Mesendoderm (in vitro differentiated cells): Measurements from ENCODE around the gene SLC8A1.

Experiments used
- DNase-seq: peaks from one replicate; pipeline ENCODE4 v3.0.0; 2013
- H2AK5ac ChIP-seq: 2 replicates; pipeline ENCODE4 v1.6.1; 2013; ENCODE audit warnings: low read length, inconsistent platforms
- H2BK120ac ChIP-seq: 2 replicates; pipeline ENCODE4 v1.6.1; 2013; ENCODE audit warnings: low read depth, mild to moderate bottlenecking, low read length, moderate library complexity, mixed read lengths
- H2BK15ac ChIP-seq: replicated peaks from 2 replicates; pipeline ENCODE4 v1.6.1; 2013; ENCODE audit warnings: low read depth, mild to moderate bottlenecking, moderate library complexity
- H2BK5ac ChIP-seq: 2 replicates; pipeline ENCODE4 v1.6.1; 2013; ENCODE audit warnings: low read length, inconsistent platforms
- H3K18ac ChIP-seq: 2 replicates; pipeline ENCODE4 v1.6.1; 2013; ENCODE audit warnings: mild to moderate bottlenecking, low read length, mixed read lengths
- H3K23ac ChIP-seq: one replicate; pipeline ENCODE4 v1.6.1; 2013; ENCODE audit warnings: low read length
- H3K27ac ChIP-seq: 2 replicates; pipeline ENCODE4 v1.5.1; 2013; ENCODE audit warnings: low read depth, mild to moderate bottlenecking, inconsistent platforms, low read length, moderate library complexity
- H3K27me3 ChIP-seq: 2 replicates; pipeline ENCODE4 v1.6.1; 2013; ENCODE audit warnings: low read length, control low read depth, mild to moderate bottlenecking, inconsistent platforms; ENCODE audit not compliant: insufficient read depth, poor library complexity
- H3K36me3 ChIP-seq: 2 replicates; pipeline ENCODE4 v1.6.1; 2013; ENCODE audit warnings: low read length, inconsistent platforms; ENCODE audit not compliant: control insufficient read depth, insufficient read depth
- H3K4ac ChIP-seq: one replicate; pipeline ENCODE4 v1.6.1; 2013; ENCODE audit warnings: low read depth, mild to moderate bottlenecking, low read length, moderate library complexity
- H3K4me1 ChIP-seq: 2 replicates; pipeline ENCODE4 v1.6.1; 2013; ENCODE audit warnings: low read depth, low read length, inconsistent platforms; ENCODE audit not compliant: control insufficient read depth
- H3K4me2 ChIP-seq: 2 replicates; pipeline ENCODE4 v1.6.1; 2013; ENCODE audit warnings: low read length
- H3K4me3 ChIP-seq: 2 replicates; pipeline ENCODE4 v1.5.1; 2013; ENCODE audit warnings: mild to moderate bottlenecking, low read length
- H3K56ac ChIP-seq: one replicate; pipeline ENCODE4 v1.6.1; 2013; ENCODE audit warnings: low read length
- H3K79me1 ChIP-seq: 2 replicates; pipeline ENCODE4 v1.6.1; 2013; ENCODE audit warnings: low read length, inconsistent platforms
- H3K79me2 ChIP-seq: 2 replicates; pipeline ENCODE4 v1.6.1; 2013; ENCODE audit warnings: mild to moderate bottlenecking, low read length; ENCODE audit not compliant: control insufficient read depth, insufficient read depth
- H3K9ac ChIP-seq: 2 replicates; pipeline ENCODE4 v1.6.1; 2013; ENCODE audit warnings: low read length, inconsistent platforms
- H4K5ac ChIP-seq: one replicate; pipeline ENCODE4 v1.6.1; 2013; ENCODE audit warnings: low read length
- H4K8ac ChIP-seq: one replicate; pipeline ENCODE4 v1.6.1; 2013; ENCODE audit warnings: low read depth, mild to moderate bottlenecking, control low read depth, low read length, moderate library complexity
- WGBS: extraction: QIAGEN DNeasy Blood & Tissue Kit; methylation state at CpG from one replicate; pipeline ENCODE4 v1.1.7; 2013; ENCODE audit warnings: low lambda C conversion rate, missing lambda C conversion rate; ENCODE audit not compliant: insufficient coverage; ENCODE audit errors: extremely low coverage; 5-methylcytosine and 5-hydroxymethylcytosine counted together

The SLC8A1 gene

GRCh38 chr2:40103163-40103562 lies 348.7 kb downstream of the SLC8A1 start:
- no peak overlapping the region for H3K56ac ChIP-seq
- H3K9ac ChIP-seq: no peak overlapping the region
- no peaks in the 10 kb centered on the region for H3K79me1 ChIP-seq
- H3K18ac ChIP-seq: no peak overlapping the region
- H3K4ac ChIP-seq: no peak overlapping the region
- WGBS: no CpG with 5 or more reads among the region's 3 CpGs
- no peak overlapping the region for H3K23ac ChIP-seq
- H3K36me3 ChIP-seq: no peaks in the 10 kb centered on the region
- no peak overlapping the region for H2BK120ac ChIP-seq
- H3K4me3 ChIP-seq: no peak overlapping the region
- H4K5ac ChIP-seq: no peak overlapping the region
- H2AK5ac ChIP-seq: no peak overlapping the region
- no peak overlapping the region for H3K4me2 ChIP-seq
- H3K4me1 ChIP-seq: no peaks in the 10 kb centered on the region
- no peak for DNase-seq
- H3K79me2 ChIP-seq: no peaks in the 10 kb centered on the region
- H4K8ac ChIP-seq: no peak overlapping the region
- H3K27me3 ChIP-seq: no peaks in the 10 kb centered on the region
- H3K27ac ChIP-seq: no peak overlapping the region
- H2BK5ac ChIP-seq: no peak overlapping the region
- no peak overlapping the region for H2BK15ac ChIP-seq

- H3K56ac ChIP-seq: no peak overlapping the region
- no peak overlapping the region for H3K9ac ChIP-seq
- H3K36me3 ChIP-seq: no peaks in the 10 kb centered on the region
- H3K4me2 ChIP-seq: no peak overlapping the region
- H2AK5ac ChIP-seq: no peak overlapping the region
- H2BK15ac ChIP-seq: no peak overlapping the region
- no peak overlapping the region for H3K18ac ChIP-seq
- no peak overlapping the region for H3K4ac ChIP-seq
- H3K23ac ChIP-seq: no peak overlapping the region
- WGBS: no CpG with 5 or more reads among the region's 6 CpGs
- no peak overlapping the region for H3K4me3 ChIP-seq
- no peak overlapping the region for H3K27ac ChIP-seq
- H3K4me1 ChIP-seq: no peaks in the 10 kb centered on the region
- no peak overlapping the region for H4K8ac ChIP-seq
- H2BK120ac ChIP-seq: no peak overlapping the region
- no peak overlapping the region for H4K5ac ChIP-seq
- H3K27me3 ChIP-seq: no peaks in the 10 kb centered on the region
- H3K79me2 ChIP-seq: no peaks in the 10 kb centered on the region
- H2BK5ac ChIP-seq: no peak overlapping the region
- no peaks in the 10 kb centered on the region for H3K79me1 ChIP-seq
- DNase-seq: no peak
Observed at GRCh38 chr2:40102447-40102846, 349.4 kb downstream of the SLC8A1 start.

GRCh38 chr2:40101131-40101575 lies 350.7 kb downstream of the SLC8A1 start:
- Histone ChIP-seq H3K56ac (no peak overlapping the region), H3K9ac (no peak overlapping the region), H3K79me2 (no peaks in the 10 kb centered on the region), H3K18ac (peak overlapping the region; percentile 28), H4K5ac (no peak overlapping the region), H2BK5ac (no peak overlapping the region), H3K23ac (no peak overlapping the region), H3K79me1 (no peaks in the 10 kb centered on the region), H3K27me3 (no peaks in the 10 kb centered on the region), H3K27ac (no peak overlapping the region), H3K4ac (no peak overlapping the region), H4K8ac (no peak overlapping the region), H3K4me2 (no peak overlapping the region), H3K4me1 (no peaks in the 10 kb centered on the region), H2AK5ac (no peak overlapping the region), H2BK15ac (no peak overlapping the region), H2BK120ac (no peak overlapping the region), H3K4me3 (no peak overlapping the region), H3K36me3 (no peaks in the 10 kb centered on the region)
- no CpG with 5 or more reads among the region's 1 CpG for WGBS
- peak; percentile 10 for DNase-seq

GRCh38 chr2:40100676-40101075 lies 351.2 kb downstream of the SLC8A1 start:
- Histone ChIP-seq H3K4me3 (no peak overlapping the region), H3K36me3 (no peaks in the 10 kb centered on the region)
- WGBS: no CpG with 5 or more reads among the region's 3 CpGs

GRCh38 chr2:40098786-40099470 lies 353.0 kb downstream of the SLC8A1 start:
- Histone ChIP-seq H3K27ac (no peak overlapping the region), H2BK15ac (no peak overlapping the region), H2BK5ac (no peak overlapping the region)

More at GRCh38 chr2:40100676-40101075, 351.2 kb downstream of the SLC8A1 start:
- no peak overlapping the region for H2AK5ac ChIP-seq
- no peak overlapping the region for H3K23ac ChIP-seq
- no peaks in the 10 kb centered on the region for H3K4me1 ChIP-seq
- no peak overlapping the region for H2BK15ac ChIP-seq
- H2BK120ac ChIP-seq: no peak overlapping the region
- H3K79me1 ChIP-seq: no peaks in the 10 kb centered on the region
- no peak overlapping the region for H3K4me2 ChIP-seq
- H3K27me3 ChIP-seq: no peaks in the 10 kb centered on the region
- H3K9ac ChIP-seq: no peak overlapping the region
- peak; percentile 39 for DNase-seq
- H3K27ac ChIP-seq: no peak overlapping the region
- H2BK5ac ChIP-seq: no peak overlapping the region
- H3K56ac ChIP-seq: no peak overlapping the region
- no peaks in the 10 kb centered on the region for H3K79me2 ChIP-seq
- no peak overlapping the region for H4K8ac ChIP-seq
- no peak overlapping the region for H3K4ac ChIP-seq
- no peak overlapping the region for H4K5ac ChIP-seq
- H3K18ac ChIP-seq: no peak overlapping the region

More at GRCh38 chr2:40098786-40099470, 353.0 kb downstream of the SLC8A1 start:
- H3K56ac ChIP-seq: no peak overlapping the region
- H4K5ac ChIP-seq: no peak overlapping the region
- H3K4me2 ChIP-seq: no peak overlapping the region
- no peaks in the 10 kb centered on the region for H3K36me3 ChIP-seq
- no peak overlapping the region for H3K4me3 ChIP-seq
- no peak overlapping the region for H3K23ac ChIP-seq
- H3K4ac ChIP-seq: no peak overlapping the region
- no peaks in the 10 kb centered on the region for H3K79me2 ChIP-seq
- H2BK120ac ChIP-seq: no peak overlapping the region
- H3K27me3 ChIP-seq: no peaks in the 10 kb centered on the region
- no peak overlapping the region for H4K8ac ChIP-seq
- no peak overlapping the region for H3K9ac ChIP-seq
- WGBS: no CpG with 5 or more reads among the region's 9 CpGs
- H2AK5ac ChIP-seq: no peak overlapping the region
- no peaks in the 10 kb centered on the region for H3K4me1 ChIP-seq
- no peak overlapping the region for H3K18ac ChIP-seq
- no peak for DNase-seq
- H3K79me1 ChIP-seq: no peaks in the 10 kb centered on the region
